B cell (primary cell): ENCODE measurements around the gene FBXL16. TPM values are rescaled to one million over a fixed set of nuclear protein-coding genes. Genes with fewer than 3 reads are reported as not detected.

ENCODE experiments used
- ATAC-seq: fragments of 200-7000 bp; cut with Tn5 transposase; one replicate; pipeline ENCODE4 v1.10.0; 2021; ENCODE audit warnings: low read depth, mild to moderate bottlenecking, moderate number of reproducible peaks, moderate library complexity
- CTCF ChIA-PET: fragments of 350-600 bp; sonication (Branson Sonifier 250); formaldehyde crosslinking; loops from one replicate; lab custom pipeline; 2021; ENCODE audit warnings: antibody characterized with exemption, inconsistent platforms; lab: Charles Lee
- POLR2A ChIA-PET: fragments of 350-600 bp; sonication (Branson Sonifier 250); formaldehyde crosslinking; loops from one replicate; lab custom pipeline; 2021; ENCODE audit warnings: antibody characterized with exemption; lab: Charles Lee
- DNase-seq: peaks from one replicate; pipeline ENCODE4 v3.0.0; 2013
- H2AFZ ChIP-seq: 2 replicates; pipeline ENCODE4 v1.6.1; 2012; ENCODE audit warnings: mild to moderate bottlenecking, low read depth, low read length; ENCODE audit not compliant: insufficient read depth, poor library complexity, severe bottlenecking
- H3K27ac ChIP-seq, 2 donors: 1 replicate in 1 of 2; 2 replicates in 1 of 2; pipeline ENCODE4 v1.5.1; 2012 to 2013; ENCODE audit warnings: low read length in 2 of 2, mild to moderate bottlenecking in 2 of 2, moderate library complexity in 1 of 2
- H3K27me3 ChIP-seq, 4 experiments: fragments of 200-600 bp in 1 of 4; sonication (generic) in 1 of 4; replicated peaks in 1 of 4; 1 replicate in 2 of 4; 2 replicates in 2 of 4; pipeline versions ENCODE4 v1.6.1 to v1.7.0; 2013 to 2016; ENCODE audit warnings: low read length in 3 of 4, mild to moderate bottlenecking in 2 of 4, mixed read lengths in 1 of 4, moderate library complexity in 1 of 4; ENCODE audit not compliant: insufficient read depth in 4 of 4, control insufficient read depth in 3 of 4; ENCODE audit errors: control extremely low read depth in 1 of 4
- H3K36me3 ChIP-seq, 2 experiments: replicated peaks in 1 of 2; 1 replicate in 1 of 2; 2 replicates in 1 of 2; pipeline versions ENCODE4 v1.6.1 to v1.7.1; 2013; ENCODE audit warnings: low read length in 1 of 2; ENCODE audit not compliant: insufficient read depth in 2 of 2, control insufficient read depth in 1 of 2; ENCODE audit errors: control extremely low read depth in 1 of 2, extremely low read depth in 1 of 2
- H3K4me1 ChIP-seq, 2 donors: fragments of 200-600 bp in 1 of 2; sonication (generic) in 1 of 2; 1 replicate in 1 of 2; 2 replicates in 1 of 2; pipeline versions ENCODE4 v1.5.1 to v1.6.1; 2013 to 2017; ENCODE audit warnings: low read length in 2 of 2; ENCODE audit not compliant: control insufficient read depth in 2 of 2, insufficient read depth in 2 of 2
- H3K4me2 ChIP-seq: replicated peaks from 2 replicates; pipeline ENCODE3; 2012; ENCODE audit warnings: mild to moderate bottlenecking, low read depth, low read length; ENCODE audit not compliant: poor library complexity, severe bottlenecking
- H3K4me3 ChIP-seq, 5 experiments: fragments of 200-600 bp in 1 of 5; sonication (generic) in 1 of 5; 1 replicate in 3 of 5; 2 replicates in 2 of 5; pipeline versions ENCODE4 v1.5.1 to v1.7.0; 2011 to 2016; ENCODE audit warnings: low read length in 4 of 5, mild to moderate bottlenecking in 4 of 5, low read depth in 2 of 5, control low read depth in 1 of 5, moderate library complexity in 1 of 5; ENCODE audit not compliant: insufficient read depth in 1 of 5; ENCODE audit errors: control extremely low read depth in 1 of 5, extremely low read depth in 1 of 5
- H3K79me2 ChIP-seq: fragments of 200-600 bp; sonication (generic); one replicate; pipeline ENCODE4 v1.6.0; 2016; ENCODE audit warnings: low read length; ENCODE audit not compliant: control insufficient read depth, insufficient read depth
- H3K9ac ChIP-seq: fragments of 200-600 bp; sonication (generic); 2 replicates; pipeline ENCODE4 v1.6.1; 2017; ENCODE audit warnings: mild to moderate bottlenecking, low read length, moderate library complexity
- H3K9me3 ChIP-seq, 3 donors: one replicate each; pipeline versions ENCODE4 v1.6.1 to v1.7.1; 2013; ENCODE audit warnings: low read length in 2 of 3; ENCODE audit not compliant: control insufficient read depth in 2 of 3, insufficient read depth in 1 of 3; ENCODE audit errors: control extremely low read depth in 1 of 3
- H4K20me1 ChIP-seq: 2 replicates; pipeline ENCODE4 v1.6.0; 2012; ENCODE audit warnings: mild to moderate bottlenecking, low read length; ENCODE audit not compliant: insufficient read depth, control insufficient read depth, poor library complexity, severe bottlenecking
- H3K27ac Mint-ChIP-seq: one replicate; pipeline ENCODE4 v1.8.0; 2021; ENCODE audit warnings: mixed read lengths
- H3K27me3 Mint-ChIP-seq: one replicate; pipeline ENCODE4 v1.8.0; 2021; ENCODE audit warnings: mixed read lengths
- H3K4me1 Mint-ChIP-seq: one replicate; pipeline ENCODE4 v1.8.0; 2021; ENCODE audit warnings: mixed read lengths
- H3K4me3 Mint-ChIP-seq: one replicate; pipeline ENCODE4 v1.8.0; 2021; ENCODE audit warnings: mixed read lengths
- H3K9me3 Mint-ChIP-seq: one replicate; pipeline ENCODE4 v1.8.0; 2022; ENCODE audit warnings: mixed read lengths; ENCODE audit not compliant: insufficient read depth
- EZH2 ChIP-seq: IDR thresholded peaks from 2 replicates; pipeline ENCODE4 v1.6.1; 2012; ENCODE audit warnings: borderline replicate concordance, low read depth, mild to moderate bottlenecking, moderate library complexity, low read length; ENCODE audit not compliant: insufficient read depth, poor library complexity, severe bottlenecking
- WGBS: methylation state at CpG from one replicate; pipeline ENCODE4 v1.1.5; 2013; ENCODE audit warnings: missing lambda C conversion rate; ENCODE audit not compliant: insufficient coverage; 5-methylcytosine and 5-hydroxymethylcytosine counted together
- intact Hi-C: fragments of 100-400 bp; cut with micrococcal nuclease; formaldehyde crosslinking; loops from one replicate; pipeline ENCODE4 v1.10.0; 2022
- polyA plus RNA-seq: library from polyadenylated mRNA; depleted of rRNA; stranded (reverse); fragments of >200 nt; gene quantifications from 2 replicates; pipeline ENCODE4 v1.2.3, GENCODE V29; 2012
- total RNA-seq, 2 donors: library from RNA; stranded (reverse); fragments of 120-200 nt in 1 of 2; gene quantifications; 1 replicate in 1 of 2; 2 replicates in 1 of 2; pipeline versions ENCODE4 v1.2.3 to v1.2.4, GENCODE V29; 2013 to 2022
- TF ChIP-seq, protein P1 (sequence below): fragments of 200-600 bp; IDR thresholded peaks from one replicate; pipeline ENCODE4 v1.8.0; 2022; ENCODE audit warnings: antibody characterized with exemption, mild to moderate bottlenecking

FBXL16 gene
- total and polyA plus RNA-seq, 2 donors (not counting 1 experiment from before 2014, with no cell fraction given): 2.2 to 5.8 TPM

DNA sequence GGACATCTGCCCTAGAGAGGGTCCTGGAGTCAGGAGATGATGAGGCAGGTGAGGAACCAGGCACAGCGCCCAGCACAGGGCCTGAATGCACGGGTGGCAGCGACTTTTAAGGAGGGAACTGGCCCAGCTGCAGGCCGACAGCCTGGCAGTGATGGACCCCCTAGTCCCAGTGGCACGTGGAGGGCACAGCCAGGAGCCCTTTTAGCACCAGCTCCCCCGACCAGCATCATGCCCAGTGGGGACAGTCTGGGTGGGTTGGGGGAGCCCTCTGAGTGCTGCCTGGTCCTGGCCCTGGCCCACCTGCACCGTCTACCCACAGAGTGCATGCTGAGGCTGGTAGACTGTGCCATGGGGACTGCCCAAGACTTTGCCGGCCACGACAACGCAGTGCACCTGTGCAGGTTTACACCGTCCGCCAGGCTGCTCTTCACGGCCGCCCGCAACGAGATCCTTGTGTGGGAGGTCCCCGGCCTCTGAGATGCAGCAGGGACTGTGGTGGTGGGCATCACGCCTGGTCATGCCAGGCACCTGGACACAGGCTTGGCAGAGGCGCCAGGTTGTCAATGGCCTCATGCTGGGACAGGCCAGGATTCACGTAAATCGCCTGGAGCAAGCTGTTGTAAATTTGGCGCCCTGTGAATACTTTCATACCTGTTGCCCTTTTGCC lies 38.4 kb downstream of the FBXL16 start:
- peak overlapping the region; percentile 94 for H2AFZ ChIP-seq
- Mint-ChIP-seq H3K4me1 (peaks cover 12% of the 10 kb centered on the region), H3K4me3 (peak overlapping the region; percentile 86), H3K9me3 (no peaks in the 10 kb centered on the region), H3K27me3 (no peaks in the 10 kb centered on the region), H3K27ac (peak overlapping the region; percentile 92)
- peaks cover 0 to 21% of the 10 kb centered on the region in 2 experiments for H3K36me3 ChIP-seq
- H3K4me3 ChIP-seq: peak overlapping the region in 4 of 5 experiments; percentile 10 to 84 (median 76)
- peaks cover 31% of the 10 kb centered on the region for H4K20me1 ChIP-seq
- peak overlapping the region; percentile 99 for H3K4me2 ChIP-seq
- no peak for ATAC-seq
- intact Hi-C loops: loop anchor here (1.0 to 5.0 kb wide), 3 partner anchors 18 to 275 kb away; partner anchors contain the start of gene WDR90
- H3K9me3 ChIP-seq: no peaks in the 10 kb centered on the region
- POLR2A ChIA-PET: interaction anchor here (0.7 to 1.6 kb wide), 2 partner anchors 17 to 30 kb away, joined by 3 to 4 read pairs; partner anchors contain the start of gene JMJD8
- 93% methylated on average over 21 of the region's 22 CpGs for WGBS
- no peak for TF ChIP-seq EZH2
- TF ChIP-seq, protein P1, sequence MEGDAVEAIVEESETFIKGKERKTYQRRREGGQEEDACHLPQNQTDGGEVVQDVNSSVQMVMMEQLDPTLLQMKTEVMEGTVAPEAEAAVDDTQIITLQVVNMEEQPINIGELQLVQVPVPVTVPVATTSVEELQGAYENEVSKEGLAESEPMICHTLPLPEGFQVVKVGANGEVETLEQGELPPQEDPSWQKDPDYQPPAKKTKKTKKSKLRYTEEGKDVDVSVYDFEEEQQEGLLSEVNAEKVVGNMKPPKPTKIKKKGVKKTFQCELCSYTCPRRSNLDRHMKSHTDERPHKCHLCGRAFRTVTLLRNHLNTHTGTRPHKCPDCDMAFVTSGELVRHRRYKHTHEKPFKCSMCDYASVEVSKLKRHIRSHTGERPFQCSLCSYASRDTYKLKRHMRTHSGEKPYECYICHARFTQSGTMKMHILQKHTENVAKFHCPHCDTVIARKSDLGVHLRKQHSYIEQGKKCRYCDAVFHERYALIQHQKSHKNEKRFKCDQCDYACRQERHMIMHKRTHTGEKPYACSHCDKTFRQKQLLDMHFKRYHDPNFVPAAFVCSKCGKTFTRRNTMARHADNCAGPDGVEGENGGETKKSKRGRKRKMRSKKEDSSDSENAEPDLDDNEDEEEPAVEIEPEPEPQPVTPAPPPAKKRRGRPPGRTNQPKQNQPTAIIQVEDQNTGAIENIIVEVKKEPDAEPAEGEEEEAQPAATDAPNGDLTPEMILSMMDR: no peak
- H3K79me2 ChIP-seq: peaks cover 5% of the 10 kb centered on the region
- H3K27me3 ChIP-seq: no peaks in the 10 kb centered on the region
- DNase-seq: no peak
- H3K27ac ChIP-seq: peak overlapping the region; percentile 41 to 79
- CTCF ChIA-PET: interaction anchor here (0.6 to 2.4 kb wide), 2 partner anchors 14 to 484 kb away, joined by 3 to 7 read pairs; no protein-coding TSS in a partner anchor
- peak overlapping the region; percentile 91 for H3K9ac ChIP-seq
- H3K4me1 ChIP-seq: peaks cover 15 to 25% of the 10 kb centered on the region in 2 donors

DNA sequence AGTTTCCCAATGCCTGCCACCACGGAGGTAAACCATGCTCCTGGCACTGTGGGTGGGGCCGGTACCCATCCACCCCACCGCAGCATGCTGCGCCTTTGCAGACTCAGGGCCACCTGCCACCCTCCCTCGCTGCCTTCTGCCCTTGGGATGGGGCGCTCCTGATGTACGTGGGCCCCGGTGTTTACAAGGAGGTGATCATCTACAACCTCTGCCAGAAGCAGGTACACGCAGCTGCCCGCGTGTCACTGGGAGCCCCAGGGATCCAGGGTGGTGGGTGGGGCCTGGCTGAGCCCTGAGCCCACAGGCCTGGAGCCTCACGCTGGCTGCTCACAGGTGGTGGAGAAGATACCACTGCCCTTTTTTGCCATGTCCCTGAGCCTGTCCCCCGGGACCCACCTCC lies 39.0 kb downstream of the FBXL16 start:
- Histone ChIP-seq H3K9me3 (no peaks in the 10 kb centered on the region), H3K4me2 (no peak overlapping the region), H4K20me1 (peaks cover 28% of the 10 kb centered on the region), H3K9ac (no peak overlapping the region), H3K36me3 (peaks cover 0 to 16% of the 10 kb centered on the region in 2 experiments), H3K4me1 (peaks cover 15 to 28% of the 10 kb centered on the region in 2 donors), H3K4me3 (no peak overlapping the region), H2AFZ (no peak overlapping the region), H3K27ac (no peak overlapping the region), H3K27me3 (no peaks in the 10 kb centered on the region), H3K79me2 (peaks cover 5% of the 10 kb centered on the region)
- intact Hi-C loops: loop anchor here (2.0 to 5.0 kb wide), 2 partner anchors 18 to 274 kb away; partner anchors contain the start of gene WDR90
- TF ChIP-seq, protein P1: no peak
- no peak for TF ChIP-seq EZH2
- CTCF ChIA-PET: interaction anchor here (0.6 to 2.4 kb wide), 2 partner anchors 15 to 484 kb away, joined by 3 to 7 read pairs; no protein-coding TSS in a partner anchor
- POLR2A ChIA-PET: interaction anchor here (1.6 kb wide), 1 partner anchor 17 kb away, joined by 4 read pairs; the partner anchor contains the start of gene JMJD8
- Mint-ChIP-seq H3K9me3 (no peaks in the 10 kb centered on the region), H3K4me3 (no peak overlapping the region), H3K27ac (no peak overlapping the region), H3K27me3 (no peaks in the 10 kb centered on the region), H3K4me1 (peaks cover 12% of the 10 kb centered on the region)
- no peak for ATAC-seq
- WGBS: 89% methylated on average over 13 of the region's 13 CpGs
- DNase-seq: no peak
